Panc1 (cell line): ENCODE results near the gene KIAA1614. TPM values are rescaled to one million over a fixed set of nuclear protein-coding genes. Genes with fewer than 3 reads are reported as not detected.

ENCODE experiments used
- ATAC-seq: fragments of 200-7000 bp; cut with Tn5 transposase; 2 replicates; pipeline ENCODE4 v1.9.1; 2020; ENCODE audit warnings: mild to moderate bottlenecking, moderate library complexity
- BruUV-seq: library from RNA; stranded (reverse); fragments of 400-500 nt; replicated peaks from 2 replicates; lab custom pipeline; 2021; lab: Mats Ljungman, UMichigan
- CTCF ChIA-PET: fragments of 300-600 bp; sonication (Branson Sonifier 250); formaldehyde crosslinking; loops from one replicate; lab custom pipeline; 2022; ENCODE audit warnings: antibody characterized with exemption; lab: Charles Lee
- POLR2A ChIA-PET: fragments of 300-600 bp; sonication (Branson Sonifier 250); formaldehyde crosslinking; loops from one replicate; lab custom pipeline; 2022; ENCODE audit warnings: antibody characterized with exemption; lab: Charles Lee
- DNase-seq: peaks from one replicate; pipeline ENCODE4 v3.0.0-alpha.2; 2010; ENCODE audit warnings: low read depth, low spot score
- H3K27ac ChIP-seq: 2 replicates; pipeline ENCODE4 v1.5.1; 2011; ENCODE audit warnings: mild to moderate bottlenecking, low read length, inconsistent platforms
- H3K27me3 ChIP-seq: fragments of 200-500 bp; sonication (Bioruptor generic); 2 replicates; pipeline ENCODE4 v1.6.0; 2014; ENCODE audit warnings: low read length, inconsistent platforms; ENCODE audit not compliant: control insufficient read depth, insufficient read depth
- H3K36me3 ChIP-seq: fragments of 200-500 bp; sonication (Bioruptor generic); 2 replicates; pipeline ENCODE4 v1.5.1; 2014; ENCODE audit warnings: inconsistent platforms, mild to moderate bottlenecking, low read length, moderate library complexity; ENCODE audit not compliant: control insufficient read depth, insufficient read depth
- H3K4me1 ChIP-seq: 2 replicates; pipeline ENCODE4 v1.5.1; 2011; ENCODE audit warnings: inconsistent platforms, mild to moderate bottlenecking, low read length, moderate library complexity; ENCODE audit not compliant: control insufficient read depth, insufficient read depth
- H3K4me3 ChIP-seq, 2 experiments: 2 replicates each; pipeline ENCODE4 v1.5.1; 2011 to 2012; ENCODE audit warnings: low read depth in 2 of 2, low read length in 2 of 2, mild to moderate bottlenecking in 2 of 2, inconsistent platforms in 1 of 2, moderate library complexity in 1 of 2
- H3K9me3 ChIP-seq: fragments of 200-500 bp; sonication (Bioruptor generic); 2 replicates; pipeline ENCODE4 v1.5.1; 2014; ENCODE audit warnings: low read depth, mild to moderate bottlenecking, inconsistent platforms, low read length, moderate library complexity; ENCODE audit not compliant: control insufficient read depth, insufficient read depth
- POLR2AphosphoS5 ChIP-seq: IDR thresholded peaks from 2 replicates; pipeline ENCODE4 v1.6.1; 2012; ENCODE audit warnings: mild to moderate bottlenecking, low read depth, low read length, moderate library complexity
- REST ChIP-seq, 2 experiments: IDR thresholded peaks; 2 replicates each; pipeline ENCODE4 v1.6.1; 2011 to 2012; ENCODE audit warnings: low read depth in 2 of 2, control low read depth in 1 of 2, low read length in 1 of 2, mild to moderate bottlenecking in 1 of 2, moderate library complexity in 1 of 2; ENCODE audit not compliant: insufficient read depth in 1 of 2
- SIN3A ChIP-seq: IDR thresholded peaks from 2 replicates; pipeline ENCODE4 v1.6.1; 2012; ENCODE audit warnings: low read depth, mild to moderate bottlenecking, low read length, moderate library complexity, borderline replicate concordance; ENCODE audit not compliant: insufficient read depth
- TCF7L2 ChIP-seq: IDR thresholded peaks from 2 replicates; pipeline ENCODE4 v1.6.1; 2011; ENCODE audit warnings: mild to moderate bottlenecking, low read depth, low read length, inconsistent platforms
- in situ Hi-C: cut with HindIII; loops from 2 replicates; pipeline ENCODE4 v1.10.0; 2016; ENCODE audit warnings: low sequenced_read_pairs, low pct_unique_long_range_greater_than_20kb
- intact Hi-C: fragments of 100-400 bp; cut with micrococcal nuclease; formaldehyde crosslinking; loops from one replicate; pipeline ENCODE4 v1.10.0; 2022; ENCODE audit not compliant: unreplicated experiment
- total RNA-seq: library from RNA; stranded (reverse); gene quantifications from one replicate; pipeline ENCODE4 v1.2.1, GENCODE V29; 2021; ENCODE audit not compliant: unreplicated experiment
- TF ChIP-seq, protein P1 (sequence below): fragments of 450-650 bp; IDR thresholded peaks from 2 replicates; pipeline ENCODE4 v1.5.1; 2017; ENCODE audit warnings: mild to moderate bottlenecking

The KIAA1614 gene
- total RNA-seq, 1 experiment from 2014 or later = 0.80 TPM

DNA sequence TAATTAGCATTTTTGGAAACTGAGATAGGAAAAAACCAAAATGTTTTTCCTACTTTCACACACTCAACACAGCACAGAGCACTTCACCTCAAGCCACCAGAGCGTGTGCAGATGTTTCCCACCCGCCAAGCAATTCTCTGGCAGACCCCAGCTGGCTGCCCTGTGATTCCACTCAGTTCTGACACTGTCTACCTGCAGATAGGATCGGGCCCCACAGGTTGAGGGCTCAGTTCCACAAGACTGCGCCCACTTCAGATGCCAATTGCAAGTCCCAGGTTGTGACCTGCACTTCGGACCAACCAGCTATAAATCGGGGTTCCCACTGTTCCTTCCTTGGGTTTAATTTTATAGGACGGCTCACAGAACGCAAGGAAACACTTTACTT is 9.9 kb downstream of the KIAA1614 start:
- H3K36me3 ChIP-seq = no peaks in the 10 kb centered on the region
- H3K27me3 ChIP-seq = no peaks in the 10 kb centered on the region
- peaks cover 7% of the 10 kb centered on the region for H3K4me1 ChIP-seq
- in situ Hi-C loops (no loop called here), intact Hi-C loops (no loop called here)
- DNase-seq (no peak), ATAC-seq (no peak)
- H3K9me3 ChIP-seq = no peaks in the 10 kb centered on the region
- TF ChIP-seq SIN3A = no peak
- TF ChIP-seq, protein P1, sequence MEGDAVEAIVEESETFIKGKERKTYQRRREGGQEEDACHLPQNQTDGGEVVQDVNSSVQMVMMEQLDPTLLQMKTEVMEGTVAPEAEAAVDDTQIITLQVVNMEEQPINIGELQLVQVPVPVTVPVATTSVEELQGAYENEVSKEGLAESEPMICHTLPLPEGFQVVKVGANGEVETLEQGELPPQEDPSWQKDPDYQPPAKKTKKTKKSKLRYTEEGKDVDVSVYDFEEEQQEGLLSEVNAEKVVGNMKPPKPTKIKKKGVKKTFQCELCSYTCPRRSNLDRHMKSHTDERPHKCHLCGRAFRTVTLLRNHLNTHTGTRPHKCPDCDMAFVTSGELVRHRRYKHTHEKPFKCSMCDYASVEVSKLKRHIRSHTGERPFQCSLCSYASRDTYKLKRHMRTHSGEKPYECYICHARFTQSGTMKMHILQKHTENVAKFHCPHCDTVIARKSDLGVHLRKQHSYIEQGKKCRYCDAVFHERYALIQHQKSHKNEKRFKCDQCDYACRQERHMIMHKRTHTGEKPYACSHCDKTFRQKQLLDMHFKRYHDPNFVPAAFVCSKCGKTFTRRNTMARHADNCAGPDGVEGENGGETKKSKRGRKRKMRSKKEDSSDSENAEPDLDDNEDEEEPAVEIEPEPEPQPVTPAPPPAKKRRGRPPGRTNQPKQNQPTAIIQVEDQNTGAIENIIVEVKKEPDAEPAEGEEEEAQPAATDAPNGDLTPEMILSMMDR = no peak
- TF ChIP-seq REST (IDR thresholded peaks at IDR 0.05; ENCODE audit: insufficient read depth in 1 of 2, low read depth in 2 of 2, low read length in 1 of 2) = no peak
- TF ChIP-seq POLR2AphosphoS5 = no peak
- TF ChIP-seq TCF7L2 = no peak
- BruUV-seq = no TSS peak
- no peak overlapping the region for H3K4me3 ChIP-seq
- no peak overlapping the region for H3K27ac ChIP-seq
- ChIA-PET POLR2A (interaction anchor here (0.6 kb wide), 1 partner anchor 9 kb away, joined by 11 read pairs; no protein-coding TSS in a partner anchor), CTCF (no interaction called here)

DNA sequence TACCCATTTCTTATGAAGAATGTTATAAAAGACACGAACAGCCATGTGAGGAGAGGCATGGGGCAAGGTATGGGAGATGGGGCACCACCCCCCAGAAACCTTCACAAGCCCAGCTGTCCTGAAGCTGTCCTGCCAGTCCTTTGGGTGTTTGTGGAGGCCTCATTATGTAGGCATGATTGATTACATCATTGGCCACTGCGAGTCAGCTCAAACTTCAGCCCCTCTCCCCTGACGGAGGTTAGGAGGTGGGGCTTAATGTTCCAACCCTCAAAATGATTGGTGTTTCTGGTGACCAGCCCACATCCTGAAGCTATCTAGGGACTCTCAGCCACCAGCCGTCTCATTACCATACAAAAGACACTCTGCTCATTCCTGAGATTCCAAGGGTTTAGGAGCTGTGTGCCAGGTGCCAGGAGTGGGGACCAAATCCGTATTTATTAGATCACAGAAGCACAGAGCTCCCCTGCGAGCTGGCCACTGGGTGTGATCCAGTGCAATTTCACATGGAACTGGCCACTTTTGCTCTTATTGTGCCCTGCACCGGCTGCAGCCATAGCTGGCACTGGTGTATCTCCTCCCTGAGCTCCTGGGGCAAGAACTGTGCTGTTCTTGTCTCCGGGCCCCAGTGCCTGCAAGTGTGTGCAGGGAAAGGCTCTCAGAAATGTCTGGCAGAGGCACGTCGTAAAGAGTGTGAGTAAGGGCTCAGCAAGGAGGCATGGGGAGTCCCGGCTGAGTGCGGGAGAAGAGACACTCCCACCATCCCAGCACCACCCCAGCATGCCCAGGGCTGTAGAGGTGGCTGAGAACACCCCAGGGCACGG is 10.5 kb downstream of the KIAA1614 start:
- no peak for DNase-seq
- TF ChIP-seq, protein P1 = no peak
- TF ChIP-seq POLR2AphosphoS5 = no peak
- TF ChIP-seq REST (IDR thresholded peaks at IDR 0.05; ENCODE audit: insufficient read depth in 1 of 2, low read depth in 2 of 2, low read length in 1 of 2) = no peak
- no peak for TF ChIP-seq TCF7L2
- Histone ChIP-seq H3K27me3 (no peaks in the 10 kb centered on the region), H3K4me1 (peaks cover 7% of the 10 kb centered on the region), H3K9me3 (no peaks in the 10 kb centered on the region), H3K27ac (no peak overlapping the region), H3K36me3 (no peaks in the 10 kb centered on the region), H3K4me3 (no peak overlapping the region)
- intact Hi-C loops = no loop called here
- in situ Hi-C loops = no loop called here
- CTCF ChIA-PET = no interaction called here
- no peak for ATAC-seq
- BruUV-seq = no TSS peak
- POLR2A ChIA-PET = interaction anchor here (0.6 kb wide), 1 partner anchor 10 kb away, joined by 11 read pairs; no protein-coding TSS in a partner anchor
